Parathyroid adenoma (tissue), 2 donors: ENCODE data around the gene PLOD1.

Source experiments
- H2AFZ ChIP-seq: fragments of 300-600 bp; sonication (generic); one replicate; pipeline ENCODE4 v1.7.0; 2017; ENCODE audit warnings: antibody characterized with exemption, mild to moderate bottlenecking
- H3K27ac ChIP-seq: fragments of 300-600 bp; sonication (generic); one replicate; pipeline ENCODE4 v1.7.0; 2017
- H3K27me3 ChIP-seq: fragments of 300-600 bp; sonication (generic); one replicate; pipeline ENCODE4 v1.7.0; 2017; ENCODE audit warnings: low read length; ENCODE audit not compliant: control insufficient read depth, insufficient read depth
- H3K36me3 ChIP-seq: fragments of 300-600 bp; sonication (generic); one replicate; pipeline ENCODE4 v1.7.0; 2017; ENCODE audit warnings: low read length; ENCODE audit not compliant: control insufficient read depth, insufficient read depth
- H3K4me1 ChIP-seq: fragments of 300-600 bp; sonication (generic); one replicate; pipeline ENCODE4 v1.7.0; 2017; ENCODE audit warnings: control low read depth
- H3K4me2 ChIP-seq: fragments of 300-600 bp; sonication (generic); one replicate; pipeline ENCODE4 v1.7.0; 2017; ENCODE audit warnings: low read length
- H3K4me3 ChIP-seq: fragments of 300-600 bp; sonication (generic); one replicate; pipeline ENCODE4 v1.7.0; 2017; ENCODE audit warnings: low read depth, low read length
- H3K79me2 ChIP-seq: fragments of 300-600 bp; sonication (generic); one replicate; pipeline ENCODE4 v1.7.0; 2017; ENCODE audit warnings: control low read depth
- H3K9ac ChIP-seq: fragments of 300-600 bp; sonication (generic); one replicate; pipeline ENCODE4 v1.7.0; 2017; ENCODE audit warnings: mild to moderate bottlenecking
- H3K9me3 ChIP-seq: fragments of 300-600 bp; sonication (generic); one replicate; pipeline ENCODE4 v1.7.0; 2017; ENCODE audit warnings: low read length; ENCODE audit not compliant: control insufficient read depth
- CTCF ChIP-seq: fragments of 300-600 bp; sonication (generic); IDR thresholded peaks from one replicate; pipeline ENCODE4 v1.7.0; 2017; ENCODE audit warnings: antibody characterized with exemption, mild to moderate bottlenecking
- donor health status: primary hyperparathyroidism.

Gene PLOD1

GRCh38 chr1:11957897-11958296 is 23.4 kb downstream of the PLOD1 start:
- H3K27me3 ChIP-seq, result no peaks in the 10 kb centered on the region
- H3K27ac ChIP-seq, result no peak overlapping the region
- H2AFZ ChIP-seq, result no peak overlapping the region
- H3K79me2 ChIP-seq, result no peaks in the 10 kb centered on the region
- no peaks in the 10 kb centered on the region for H3K36me3 ChIP-seq
- no peak overlapping the region for H3K9ac ChIP-seq
- no peak overlapping the region for H3K4me2 ChIP-seq
- no peak overlapping the region for H3K4me3 ChIP-seq
- no peak for TF ChIP-seq CTCF
- no peaks in the 10 kb centered on the region for H3K4me1 ChIP-seq
- no peaks in the 10 kb centered on the region for H3K9me3 ChIP-seq

GRCh38 chr1:11960276-11960675 is 25.8 kb downstream of the PLOD1 start:
- Histone ChIP-seq H3K79me2 (no peaks in the 10 kb centered on the region), H3K27me3 (no peaks in the 10 kb centered on the region), H3K27ac (no peak overlapping the region), H3K4me3 (no peak overlapping the region), H3K4me2 (no peak overlapping the region), H2AFZ (no peak overlapping the region), H3K9ac (no peak overlapping the region), H3K36me3 (no peaks in the 10 kb centered on the region), H3K4me1 (no peaks in the 10 kb centered on the region), H3K9me3 (no peaks in the 10 kb centered on the region)
- TF ChIP-seq CTCF, result no peak

GRCh38 chr1:11960715-11961114 is 26.2 kb downstream of the PLOD1 start:
- Histone ChIP-seq H2AFZ (no peak overlapping the region), H3K4me2 (no peak overlapping the region), H3K9ac (no peak overlapping the region), H3K79me2 (no peaks in the 10 kb centered on the region), H3K9me3 (no peaks in the 10 kb centered on the region), H3K27me3 (no peaks in the 10 kb centered on the region), H3K27ac (no peak overlapping the region), H3K36me3 (no peaks in the 10 kb centered on the region), H3K4me3 (no peak overlapping the region), H3K4me1 (no peaks in the 10 kb centered on the region)
- no peak for TF ChIP-seq CTCF

GRCh38 chr1:11961230-11961629 is 26.7 kb downstream of the PLOD1 start:
- TF ChIP-seq CTCF, result no peak
- no peak overlapping the region for H2AFZ ChIP-seq
- H3K9me3 ChIP-seq, result no peaks in the 10 kb centered on the region
- H3K4me3 ChIP-seq, result no peak overlapping the region
- no peaks in the 10 kb centered on the region for H3K4me1 ChIP-seq
- H3K4me2 ChIP-seq, result peak overlapping the region; percentile 44
- H3K36me3 ChIP-seq, result no peaks in the 10 kb centered on the region
- no peaks in the 10 kb centered on the region for H3K79me2 ChIP-seq
- no peak overlapping the region for H3K9ac ChIP-seq
- H3K27ac ChIP-seq, result no peak overlapping the region
- no peaks in the 10 kb centered on the region for H3K27me3 ChIP-seq

- Histone ChIP-seq H3K4me2 (no peak overlapping the region), H2AFZ (no peak overlapping the region), H3K4me3 (no peak overlapping the region), H3K36me3 (no peaks in the 10 kb centered on the region), H3K9ac (no peak overlapping the region), H3K79me2 (no peaks in the 10 kb centered on the region), H3K4me1 (no peaks in the 10 kb centered on the region), H3K27me3 (no peaks in the 10 kb centered on the region), H3K9me3 (no peaks in the 10 kb centered on the region), H3K27ac (no peak overlapping the region)
- TF ChIP-seq CTCF, result no peak
Observed at GRCh38 chr1:11963622-11964021, 29.1 kb downstream of the PLOD1 start.
